ENCODE measurements around the gene FANCF. TPM values are rescaled to one million over a fixed set of nuclear protein-coding genes. Genes with fewer than 3 reads are reported as not detected.

FANCF gene
- total RNA-seq, 1 donor from 2014 or later: 13.4 TPM

DNA sequence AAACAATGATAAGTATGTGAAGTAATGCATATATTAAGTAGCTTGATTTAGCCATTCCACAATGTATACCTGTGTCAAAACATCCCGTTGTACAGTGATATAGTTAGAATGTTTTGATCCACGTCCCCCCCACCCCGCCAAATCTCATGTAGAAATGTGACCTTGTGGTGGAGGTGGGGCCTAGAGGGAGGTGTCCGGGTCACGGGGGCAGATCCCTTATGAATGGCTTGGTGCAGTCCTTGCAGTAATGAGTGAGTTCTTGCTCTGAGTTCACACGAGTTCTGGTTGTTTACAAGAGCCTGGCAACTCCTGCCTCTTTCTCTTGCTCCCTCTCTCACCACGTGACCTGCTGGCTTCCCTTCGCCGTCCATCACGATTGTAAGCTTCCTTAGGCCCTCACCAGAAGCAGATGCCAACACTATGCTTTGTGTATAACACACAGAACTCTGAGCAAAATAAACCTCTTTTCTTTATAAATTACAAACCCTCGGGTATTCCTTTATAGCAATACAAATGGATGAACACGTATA lies 41.6 kb downstream of the FANCF start:
- TF ChIP-seq, protein P1, sequence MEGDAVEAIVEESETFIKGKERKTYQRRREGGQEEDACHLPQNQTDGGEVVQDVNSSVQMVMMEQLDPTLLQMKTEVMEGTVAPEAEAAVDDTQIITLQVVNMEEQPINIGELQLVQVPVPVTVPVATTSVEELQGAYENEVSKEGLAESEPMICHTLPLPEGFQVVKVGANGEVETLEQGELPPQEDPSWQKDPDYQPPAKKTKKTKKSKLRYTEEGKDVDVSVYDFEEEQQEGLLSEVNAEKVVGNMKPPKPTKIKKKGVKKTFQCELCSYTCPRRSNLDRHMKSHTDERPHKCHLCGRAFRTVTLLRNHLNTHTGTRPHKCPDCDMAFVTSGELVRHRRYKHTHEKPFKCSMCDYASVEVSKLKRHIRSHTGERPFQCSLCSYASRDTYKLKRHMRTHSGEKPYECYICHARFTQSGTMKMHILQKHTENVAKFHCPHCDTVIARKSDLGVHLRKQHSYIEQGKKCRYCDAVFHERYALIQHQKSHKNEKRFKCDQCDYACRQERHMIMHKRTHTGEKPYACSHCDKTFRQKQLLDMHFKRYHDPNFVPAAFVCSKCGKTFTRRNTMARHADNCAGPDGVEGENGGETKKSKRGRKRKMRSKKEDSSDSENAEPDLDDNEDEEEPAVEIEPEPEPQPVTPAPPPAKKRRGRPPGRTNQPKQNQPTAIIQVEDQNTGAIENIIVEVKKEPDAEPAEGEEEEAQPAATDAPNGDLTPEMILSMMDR (IDR thresholded peaks at IDR 0.05; ENCODE audit: insufficient read depth, low read length, severe bottlenecking): no peak
- DNase-seq (ENCODE audit: low read depth) (no peak), FAIRE-seq (no peak)
- Histone ChIP-seq H3K4me3 (ENCODE audit: low read depth, low read length) (no peak overlapping the region), H3K36me3 (ENCODE audit: control insufficient read depth, insufficient read depth, low read length) (no peaks in the 10 kb centered on the region), H3K27me3 (ENCODE audit: control insufficient read depth, insufficient read depth, low read length) (no peaks in the 10 kb centered on the region)

DNA sequence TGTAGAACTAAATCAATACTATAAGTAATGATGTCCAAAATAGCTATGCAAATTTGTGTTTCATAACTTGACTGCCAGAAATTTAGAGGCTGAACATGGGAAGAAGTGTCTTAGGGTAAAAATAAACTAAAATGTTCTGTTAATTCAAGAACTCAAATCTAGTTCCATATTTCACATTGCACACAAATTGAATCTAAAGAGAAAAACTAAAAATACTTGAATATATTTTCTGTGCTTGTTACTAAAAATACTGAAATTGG lies 43.5 kb downstream of the FANCF start:
- Histone ChIP-seq H3K27me3 (ENCODE audit: control insufficient read depth, insufficient read depth, low read length) (no peaks in the 10 kb centered on the region), H3K4me3 (ENCODE audit: low read depth, low read length) (no peak overlapping the region), H3K36me3 (ENCODE audit: control insufficient read depth, insufficient read depth, low read length) (no peaks in the 10 kb centered on the region)
- FAIRE-seq (no peak), DNase-seq (ENCODE audit: low read depth) (no peak)
- TF ChIP-seq, protein P1 (IDR thresholded peaks at IDR 0.05; ENCODE audit: insufficient read depth, low read length, severe bottlenecking): no peak

DNA sequence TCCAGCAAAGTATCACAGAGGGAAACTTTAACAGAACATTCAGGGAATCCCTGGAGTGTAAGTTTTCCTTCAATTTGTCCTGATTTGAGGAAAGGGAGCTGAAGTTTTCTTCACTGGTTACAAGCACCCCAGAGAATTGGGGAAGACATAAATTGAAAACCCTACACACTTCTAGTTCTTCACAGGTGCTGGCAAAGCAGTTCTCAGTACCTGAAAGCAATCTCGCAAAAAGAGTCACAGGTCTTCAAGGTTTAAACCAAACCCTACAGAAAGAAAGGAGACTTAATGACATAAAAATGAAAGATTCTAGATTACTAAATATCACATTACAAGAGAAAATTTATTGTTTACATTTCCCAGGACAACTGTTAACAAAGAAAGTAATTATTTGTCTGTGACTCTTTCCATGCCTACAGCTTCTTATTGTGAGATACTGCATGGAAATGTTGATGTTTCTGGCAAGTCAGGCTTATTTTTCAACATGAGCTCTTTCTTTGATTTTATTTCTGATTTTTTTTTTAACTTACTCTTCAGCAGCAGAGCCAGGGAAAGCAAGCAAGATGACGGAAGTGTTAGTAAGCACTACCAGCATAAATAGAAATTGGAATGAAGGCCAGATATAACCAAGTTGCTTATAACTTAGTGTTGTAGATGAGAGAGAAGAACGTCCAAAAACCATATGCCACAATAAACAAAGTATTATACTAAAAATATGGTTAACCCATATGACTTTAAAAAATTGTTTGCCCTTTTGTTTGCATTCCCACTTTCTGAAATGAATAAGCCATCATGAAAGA lies 44.1 kb downstream of the FANCF start:
- no peak overlapping the region for H3K4me3 ChIP-seq (ENCODE audit: low read depth, low read length)
- DNase-seq (ENCODE audit: low read depth) (peak; percentile 7), FAIRE-seq (no peak)
- H3K27me3 ChIP-seq (ENCODE audit: control insufficient read depth, insufficient read depth, low read length): no peaks in the 10 kb centered on the region
- TF ChIP-seq, protein P1 (IDR thresholded peaks at IDR 0.05; ENCODE audit: insufficient read depth, low read length, severe bottlenecking): no peak
- H3K36me3 ChIP-seq (ENCODE audit: control insufficient read depth, insufficient read depth, low read length): no peaks in the 10 kb centered on the region

DNA sequence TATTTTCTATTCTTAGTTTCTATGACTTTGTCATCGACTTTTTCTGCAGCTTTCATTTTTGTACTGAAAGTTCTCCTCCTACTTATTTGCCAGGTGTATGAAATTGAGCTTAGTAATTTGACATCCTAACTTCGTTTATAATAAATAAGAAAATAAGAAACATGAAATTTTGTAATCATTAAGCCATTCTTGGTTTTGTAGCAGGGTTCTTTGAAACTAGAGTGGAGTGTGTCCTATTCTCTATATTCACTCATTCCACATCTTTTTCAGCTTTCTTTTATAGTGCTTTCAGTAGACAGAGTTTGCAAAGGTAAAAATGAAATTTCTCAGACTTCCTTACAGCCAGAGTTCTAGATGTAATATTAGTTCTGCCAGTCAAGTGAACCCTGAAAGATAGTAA lies 47.8 kb downstream of the FANCF start:
- DNase-seq (ENCODE audit: low read depth) (no peak), FAIRE-seq (no peak)
- no peak overlapping the region for H3K4me3 ChIP-seq (ENCODE audit: low read depth, low read length)
- H3K36me3 ChIP-seq (ENCODE audit: control insufficient read depth, insufficient read depth, low read length): no peaks in the 10 kb centered on the region
- TF ChIP-seq, protein P1 (IDR thresholded peaks at IDR 0.05; ENCODE audit: insufficient read depth, low read length, severe bottlenecking): no peak
- H3K27me3 ChIP-seq (ENCODE audit: control insufficient read depth, insufficient read depth, low read length): no peaks in the 10 kb centered on the region

Other genes with a start within 250 kb of the FANCF start
- 1.1 and 1.8 TPM in 2 replicates for gene GAS2, start 40.8 kb upstream of the FANCF start, total RNA-seq
- gene SVIP, start 204.0 kb upstream of the FANCF start, total RNA-seq: 7.4 and 10.1 TPM in 2 replicates
- not detected in 2 replicates for gene CCDC179, start 234.7 kb upstream of the FANCF start, total RNA-seq